ENCODE data around the gene MYH7.
"Not testable (repeated sequence)": the region's sequence is repeated elsewhere in the genome, so short reads cannot be mapped to it uniquely, and the experiment has no call there.

Gene MYH7

DNA sequence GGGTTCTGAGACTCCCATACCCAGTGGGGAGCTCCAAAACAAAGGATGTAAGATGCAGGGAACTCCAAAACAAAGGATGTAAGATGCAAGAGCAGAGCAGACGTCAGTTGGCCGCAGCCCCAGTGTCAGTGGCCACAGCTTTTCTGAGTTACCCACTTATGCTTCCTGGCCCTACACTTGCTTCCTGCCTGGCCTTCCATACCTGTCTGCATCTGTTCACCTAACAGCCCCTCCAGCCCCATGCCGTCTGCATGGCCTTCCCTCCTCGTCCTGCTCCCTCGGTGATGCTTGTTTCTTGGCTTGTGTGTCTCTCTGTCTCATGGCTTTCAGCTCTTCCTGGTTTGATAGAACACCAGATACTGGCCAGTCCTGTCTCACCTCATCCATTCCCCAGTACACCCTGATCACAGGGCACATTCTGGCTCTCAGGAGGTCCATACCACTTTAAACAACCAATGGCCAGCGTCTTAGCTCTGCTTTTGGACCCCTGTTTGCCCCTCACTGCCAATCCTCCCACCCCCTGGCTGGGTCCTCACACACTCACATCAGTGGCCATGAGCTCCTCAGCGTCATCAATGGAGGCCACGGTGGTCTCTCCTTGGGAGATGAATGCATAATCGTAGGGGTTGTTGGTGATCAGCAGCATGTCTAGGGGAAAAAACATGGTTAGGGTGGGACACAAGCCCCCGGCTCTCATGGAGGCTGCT, 5.3 kb downstream of the MYH7 start:
- DNase-seq: no peak

DNA sequence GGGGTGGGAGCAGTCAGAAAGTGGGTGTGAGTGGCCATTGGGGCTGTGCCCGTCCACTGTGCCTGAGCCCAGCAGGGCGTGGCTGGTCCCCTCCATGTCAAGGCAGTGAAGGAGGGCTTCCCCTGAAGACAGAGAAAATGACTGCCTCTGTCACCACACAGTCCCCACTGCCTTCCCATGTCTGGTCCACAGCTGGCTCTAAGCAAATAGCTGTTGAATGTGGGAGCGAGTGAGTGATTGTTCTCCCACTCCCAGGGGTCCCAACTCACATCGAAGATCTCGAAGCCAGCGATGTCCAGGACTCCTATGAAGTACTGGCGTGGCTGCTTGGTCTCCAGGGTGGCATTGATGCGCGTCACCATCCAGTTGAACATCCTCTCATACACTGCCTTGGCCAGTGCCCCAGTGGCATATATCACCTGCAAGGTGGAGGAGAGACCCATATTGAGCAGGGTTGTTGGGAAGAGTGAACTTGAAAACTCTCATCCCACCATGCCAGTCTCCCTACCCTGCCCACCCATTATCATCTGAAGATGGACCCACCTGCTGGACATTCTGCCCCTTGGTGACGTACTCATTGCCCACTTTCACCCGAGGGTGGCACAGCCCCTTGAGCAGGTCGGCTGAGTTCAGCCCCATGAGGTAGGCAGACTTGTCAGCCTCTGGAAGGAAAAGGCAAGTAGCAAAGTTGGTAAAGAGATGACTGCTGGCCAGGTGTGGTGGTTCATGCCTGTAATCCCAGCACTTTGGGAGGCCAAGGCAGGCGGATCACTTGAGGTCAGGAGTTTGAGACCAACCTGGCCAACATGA, 6.6 kb downstream of the MYH7 start:
- DNase-seq: no peak

DNA sequence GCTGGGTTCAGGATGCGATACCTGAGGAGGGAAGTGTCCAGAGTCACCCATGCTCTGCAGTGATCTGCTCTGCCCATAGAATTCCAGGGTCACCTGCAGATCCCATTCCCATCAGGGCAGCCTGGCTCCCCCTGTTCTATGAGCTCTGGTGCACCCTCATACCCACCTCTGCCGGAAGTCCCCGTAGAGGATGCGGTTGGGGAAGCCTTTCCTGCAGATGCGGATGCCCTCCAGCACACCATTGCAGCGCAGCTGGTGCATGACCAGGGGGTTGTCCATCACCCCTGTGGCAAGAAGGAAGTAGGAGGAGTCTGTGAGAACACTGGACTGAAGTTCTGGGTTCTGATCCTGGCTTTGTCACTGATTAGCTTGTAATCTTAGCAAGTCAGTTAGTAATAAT, 9.7 kb downstream of the MYH7 start:
- not testable (repeated sequence) for DNase-seq

DNA sequence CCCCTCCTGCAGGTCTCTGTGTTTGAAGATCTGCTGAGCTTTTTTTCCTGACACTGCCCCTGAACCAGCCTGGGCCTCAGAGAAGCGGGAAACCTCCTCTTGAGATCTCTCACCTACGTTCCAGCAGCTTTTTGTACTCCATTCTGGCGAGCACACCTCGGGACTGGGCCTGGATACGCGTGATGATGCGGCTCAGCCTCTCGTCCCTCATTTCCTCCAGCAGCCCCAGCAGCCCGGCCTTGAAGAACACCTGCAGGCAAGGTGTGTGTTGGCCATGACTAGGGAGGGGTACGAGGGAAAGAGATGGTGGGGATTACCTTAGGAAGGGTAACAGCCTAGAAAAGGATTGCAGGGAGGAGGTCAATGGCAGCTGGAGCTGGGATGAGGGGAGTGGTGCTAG, 10.3 kb downstream of the MYH7 start:
- DNase-seq: no peak

DNA sequence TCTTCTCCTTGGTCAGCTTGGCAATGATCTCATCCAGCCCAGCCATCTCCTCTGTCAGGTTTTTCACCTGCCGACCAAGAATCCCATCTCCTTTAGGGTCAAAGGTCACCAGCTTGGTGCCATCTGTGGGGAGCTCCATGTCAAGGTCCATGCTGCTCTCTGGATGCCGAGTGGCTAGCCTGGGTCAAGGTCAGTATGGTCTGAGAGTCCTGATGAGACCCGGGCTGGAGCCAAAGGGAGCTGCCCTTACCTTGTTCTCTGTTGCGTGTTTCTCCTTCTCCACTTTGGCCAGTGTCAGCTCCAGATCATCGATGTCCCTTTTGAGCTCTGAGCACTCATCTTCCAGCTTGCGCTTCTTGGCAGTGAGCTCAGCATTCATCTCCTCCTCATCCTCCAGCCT, 11.8 kb downstream of the MYH7 start:
- DNase-seq: no peak

DNA sequence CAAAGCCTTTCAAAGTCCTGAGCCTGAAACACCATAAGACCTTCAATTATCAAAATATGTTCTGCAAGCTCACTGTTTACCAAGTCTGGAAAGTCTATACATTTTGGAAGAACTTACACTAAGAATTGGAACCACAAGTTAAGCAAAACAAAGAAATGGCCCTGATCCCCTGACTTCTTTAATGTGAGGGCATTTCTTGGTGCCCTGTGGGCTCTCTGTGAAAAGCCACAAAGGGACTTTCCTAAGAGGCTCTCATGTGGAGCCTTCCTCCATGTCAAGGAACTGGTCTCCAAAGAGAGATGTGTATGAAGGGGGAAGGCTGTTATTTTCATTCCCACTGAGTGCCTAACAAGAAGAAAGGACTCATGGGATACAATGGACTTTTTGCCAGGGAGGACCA, 13.9 kb downstream of the MYH7 start:
- DNase-seq: no peak

DNA sequence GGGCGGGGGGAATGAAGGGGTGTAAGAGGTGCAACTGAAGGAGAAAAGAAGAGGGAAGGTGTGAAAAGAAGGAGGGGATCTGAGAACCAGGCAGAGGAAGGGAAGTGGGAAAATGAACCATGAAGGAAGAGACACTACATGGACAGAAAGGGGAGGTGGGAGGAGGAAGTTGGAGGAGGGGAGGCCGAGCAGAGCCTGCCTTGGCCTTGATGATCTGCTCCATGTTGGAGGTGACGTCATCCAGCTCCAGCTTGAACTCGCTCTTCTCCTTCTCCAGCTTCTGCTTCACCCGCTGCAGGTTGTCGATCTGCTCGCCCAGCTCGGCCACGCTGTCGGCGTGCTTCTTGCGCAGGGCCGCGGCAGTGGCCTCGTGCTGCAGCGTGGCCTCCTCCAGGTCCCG, 15.8 kb downstream of the MYH7 start:
- not testable (repeated sequence) for DNase-seq

DNA sequence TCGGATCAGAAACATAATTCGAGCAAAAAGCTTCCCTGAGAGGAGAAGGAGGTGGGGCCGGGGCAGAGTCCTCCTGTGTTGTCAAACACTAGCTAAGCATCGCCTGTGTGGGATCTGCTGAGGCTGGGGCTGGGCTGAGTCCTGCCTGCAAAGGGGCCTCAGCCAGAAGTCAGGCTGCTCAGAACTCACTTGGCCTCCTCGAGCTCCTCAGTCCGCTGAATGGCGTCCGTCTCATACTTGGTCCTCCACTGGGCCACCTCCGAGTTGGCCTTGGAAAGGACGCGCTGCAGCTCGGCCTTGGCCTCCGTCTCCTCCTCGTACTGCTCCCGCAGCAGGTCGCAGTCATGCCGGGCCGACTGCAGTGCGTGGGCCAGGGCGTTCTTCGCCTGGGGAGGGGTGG, 17.4 kb downstream of the MYH7 start:
- no peak for DNase-seq

DNA sequence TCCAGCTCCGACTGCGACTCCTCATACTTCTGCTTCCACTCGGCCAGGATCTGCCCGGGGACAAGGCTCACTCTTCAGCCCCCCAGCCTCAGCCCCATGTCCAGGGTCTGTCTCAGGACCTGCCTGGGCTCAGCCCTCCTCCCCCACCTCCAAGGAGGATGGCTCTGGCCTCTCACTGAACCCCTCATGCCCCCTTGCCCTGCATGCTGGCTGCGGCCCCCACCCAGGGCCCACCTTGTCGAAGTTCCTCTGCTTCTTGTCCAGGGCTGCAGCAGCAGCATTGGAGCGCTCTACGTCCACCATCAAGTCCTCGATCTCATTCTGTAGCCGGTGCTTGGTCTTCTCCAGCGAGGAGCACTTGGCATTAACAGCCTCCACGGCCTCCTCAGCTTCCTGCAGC, 18.2 kb downstream of the MYH7 start:
- not testable (repeated sequence) for DNase-seq

DNA sequence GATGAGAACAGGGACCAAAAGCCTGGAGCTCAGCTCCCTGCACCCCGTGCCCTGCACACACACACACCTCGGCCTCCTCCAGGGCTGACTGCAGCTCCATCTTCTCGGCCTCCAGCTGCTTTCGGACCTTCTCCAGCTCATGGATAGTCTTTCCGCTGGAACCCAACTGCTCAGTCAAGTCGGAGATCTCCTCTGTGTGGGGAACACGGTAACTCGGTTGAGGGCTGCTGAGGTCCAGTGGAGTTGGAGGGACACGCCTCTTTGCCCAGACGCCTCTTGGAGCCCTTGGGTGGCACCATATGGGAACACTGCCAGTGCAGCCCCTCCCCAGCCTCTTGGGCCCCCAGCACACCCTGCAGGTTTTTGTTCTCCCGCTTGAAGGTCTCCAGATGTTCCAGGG, 18.7 kb downstream of the MYH7 start:
- no peak for DNase-seq

DNA sequence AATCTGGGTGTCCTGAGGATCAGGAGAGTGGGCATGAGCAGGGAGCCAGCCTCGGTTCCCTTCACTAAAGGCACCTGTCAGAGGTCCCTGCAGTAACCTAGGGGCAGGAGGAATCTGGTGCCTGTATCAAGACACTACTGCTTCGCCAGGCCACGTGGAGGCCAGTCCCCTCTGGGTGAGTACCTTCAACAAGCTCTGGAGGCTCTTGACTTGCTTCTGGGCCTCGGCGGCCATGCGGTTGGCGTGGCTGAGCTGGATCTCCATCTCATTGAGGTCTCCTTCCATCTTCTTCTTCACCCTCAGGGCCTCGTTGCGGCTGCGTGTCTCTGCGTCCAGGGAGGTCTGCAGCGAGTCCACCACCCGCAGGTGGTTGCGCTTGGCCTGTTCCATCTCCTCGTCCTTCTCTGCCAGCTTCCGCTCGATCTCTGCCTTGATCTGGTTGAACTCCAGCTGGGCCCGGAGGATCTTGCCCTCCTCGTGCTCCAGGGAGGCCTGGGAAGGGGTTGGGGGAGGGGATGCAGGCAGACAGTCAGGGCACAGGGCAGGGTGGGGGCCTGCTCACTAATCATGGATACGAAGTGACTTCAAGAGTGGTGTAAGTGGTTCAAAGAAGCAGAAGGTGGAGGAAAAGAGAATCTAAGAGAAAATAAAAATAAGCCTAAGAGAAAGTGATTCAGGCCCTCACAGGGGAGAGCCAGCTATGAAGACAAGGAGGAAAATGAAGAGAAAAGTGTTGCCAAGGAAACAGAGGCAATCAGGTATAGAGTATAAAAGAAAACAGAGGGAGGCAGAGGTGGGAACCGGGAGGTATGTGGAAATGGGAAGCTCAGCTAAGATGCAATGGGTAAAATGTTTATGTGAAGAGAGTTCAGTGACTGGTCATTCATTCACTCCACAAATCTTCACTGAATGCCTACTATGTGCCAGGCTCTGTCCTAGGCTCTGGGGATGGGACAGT, 19.4 kb downstream of the MYH7 start:
- DNase-seq: no peak

DNA sequence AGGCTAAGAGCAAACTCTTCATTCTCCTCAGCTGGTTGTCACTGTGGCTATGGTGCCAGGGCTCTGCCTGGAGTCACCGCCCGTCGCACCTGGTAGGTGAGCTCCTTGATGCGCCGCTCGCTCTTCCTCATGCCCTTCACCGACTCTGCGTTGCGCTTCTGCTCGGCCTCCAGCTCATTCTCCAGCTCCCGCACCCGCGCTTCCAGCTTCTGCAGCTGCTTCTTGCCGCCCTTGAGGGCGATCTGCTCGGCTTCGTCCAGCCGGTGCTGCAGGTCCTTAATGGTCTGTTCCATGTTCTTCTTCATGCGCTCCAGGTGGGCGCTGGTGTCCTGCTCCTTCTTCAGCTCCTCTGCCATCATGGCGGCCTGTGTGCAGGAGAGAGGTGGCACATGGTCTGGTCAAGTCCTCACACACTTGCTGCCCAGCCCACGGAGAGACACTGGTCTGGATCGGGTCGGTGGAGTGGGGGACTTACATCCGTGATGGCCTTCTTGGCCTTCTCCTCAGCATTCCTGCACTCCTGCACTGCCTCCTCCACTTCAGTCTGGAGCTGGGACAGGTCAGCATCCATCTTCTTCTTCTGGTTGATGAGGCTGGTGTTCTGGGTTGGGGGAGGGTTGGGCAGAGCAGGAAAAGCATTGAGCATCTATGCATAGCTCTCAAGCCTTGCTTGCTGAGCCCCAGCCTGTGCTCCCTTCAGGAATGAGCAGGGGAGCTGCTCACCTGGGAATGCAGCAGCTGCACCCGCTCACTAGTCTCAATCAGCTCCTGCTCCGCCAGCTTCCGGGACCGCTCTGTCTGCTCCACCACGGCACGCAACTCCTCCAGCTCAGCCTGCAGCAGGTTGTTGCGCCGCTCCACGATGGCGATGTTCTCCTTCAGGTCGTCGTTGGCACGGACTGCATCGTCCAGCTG, 20.3 kb downstream of the MYH7 start:
- no peak for DNase-seq

DNA sequence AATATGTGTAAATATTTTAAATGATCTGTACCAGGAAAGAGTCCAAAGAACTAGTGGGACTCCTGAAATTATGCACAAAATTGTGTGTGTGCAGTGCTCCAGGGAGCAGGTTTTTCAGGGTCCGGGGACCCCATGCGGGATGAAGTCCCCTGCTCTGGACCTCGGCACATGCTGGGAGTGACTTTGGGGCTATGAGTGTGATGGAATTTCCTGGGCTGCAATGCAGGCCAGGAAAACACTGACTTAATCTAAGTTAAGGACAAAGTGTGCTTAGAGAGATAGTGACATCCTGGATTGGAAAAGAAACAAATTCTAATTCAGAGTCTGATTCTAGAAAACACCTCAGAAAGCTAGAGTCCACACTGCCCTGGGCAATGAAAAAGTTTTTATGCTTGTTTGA, 21.2 kb downstream of the MYH7 start:
- no peak for DNase-seq

DNA sequence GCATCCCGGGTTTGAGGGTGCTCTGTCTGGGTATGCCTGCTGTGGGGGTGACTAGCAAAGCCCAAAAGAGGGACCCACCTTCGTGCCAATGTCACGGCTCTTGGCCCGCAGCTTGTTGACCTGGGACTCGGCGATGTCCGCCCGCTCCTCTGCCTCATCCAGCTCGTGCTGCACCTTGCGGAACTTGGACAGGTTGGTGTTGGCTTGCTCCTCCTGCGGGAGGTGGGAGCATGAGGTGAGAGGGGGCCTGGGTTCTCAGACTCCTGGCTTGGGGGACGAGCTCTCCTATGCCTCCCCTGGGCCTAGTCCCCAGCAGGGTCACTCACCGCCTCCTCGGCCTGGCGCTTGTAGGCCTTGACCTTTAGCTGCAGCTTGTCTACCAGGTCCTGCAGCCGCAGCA, 21.8 kb downstream of the MYH7 start:
- no peak for DNase-seq

DNA sequence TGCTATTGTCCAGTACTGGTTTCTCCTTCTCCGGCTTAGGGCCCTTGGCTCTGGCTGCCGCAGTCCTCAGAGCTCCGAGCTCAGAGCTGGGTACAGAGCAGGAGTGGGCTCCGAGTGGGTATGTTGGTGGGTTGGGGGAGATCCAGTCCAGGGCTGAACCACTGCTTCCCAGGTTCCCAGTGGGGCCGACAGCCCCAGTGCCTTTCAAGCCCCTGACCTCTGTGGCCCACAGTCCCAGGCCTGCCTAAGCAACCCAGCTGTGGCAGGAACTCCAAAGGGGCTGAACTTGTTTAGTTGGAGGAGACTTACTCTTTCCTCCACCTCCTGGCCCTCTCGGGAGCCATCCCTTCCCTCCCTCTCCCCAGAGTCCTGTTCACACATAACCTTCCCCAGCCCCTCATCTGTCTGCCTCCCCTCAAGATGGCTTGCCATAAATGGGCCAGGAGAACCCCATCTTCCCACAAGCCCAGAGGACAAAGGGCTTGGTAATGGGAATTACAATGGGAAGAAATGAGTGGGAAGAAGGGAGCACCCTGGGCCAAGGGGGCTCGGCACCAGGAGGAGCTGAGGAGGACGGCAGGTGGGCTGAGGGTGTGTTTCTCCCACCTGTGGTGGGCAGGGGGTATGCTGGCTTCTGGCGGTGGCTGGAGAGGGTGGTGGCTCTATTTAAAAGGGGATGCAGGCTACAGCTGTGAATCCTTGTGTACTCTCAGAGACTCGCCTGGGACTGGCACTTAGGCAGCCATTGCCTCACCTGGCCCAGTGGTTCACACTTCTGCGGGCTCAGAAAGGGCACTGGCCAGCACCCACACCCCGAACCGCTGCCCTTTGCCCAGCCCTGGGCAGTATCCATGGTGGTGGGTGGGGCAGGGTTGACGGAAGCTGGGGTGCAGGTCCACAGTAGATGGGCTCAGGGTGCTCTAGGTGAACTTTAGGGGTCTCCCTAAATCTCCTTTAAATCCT, 23.6 kb downstream of the MYH7 start:
- DNase-seq: no peak

DNA sequence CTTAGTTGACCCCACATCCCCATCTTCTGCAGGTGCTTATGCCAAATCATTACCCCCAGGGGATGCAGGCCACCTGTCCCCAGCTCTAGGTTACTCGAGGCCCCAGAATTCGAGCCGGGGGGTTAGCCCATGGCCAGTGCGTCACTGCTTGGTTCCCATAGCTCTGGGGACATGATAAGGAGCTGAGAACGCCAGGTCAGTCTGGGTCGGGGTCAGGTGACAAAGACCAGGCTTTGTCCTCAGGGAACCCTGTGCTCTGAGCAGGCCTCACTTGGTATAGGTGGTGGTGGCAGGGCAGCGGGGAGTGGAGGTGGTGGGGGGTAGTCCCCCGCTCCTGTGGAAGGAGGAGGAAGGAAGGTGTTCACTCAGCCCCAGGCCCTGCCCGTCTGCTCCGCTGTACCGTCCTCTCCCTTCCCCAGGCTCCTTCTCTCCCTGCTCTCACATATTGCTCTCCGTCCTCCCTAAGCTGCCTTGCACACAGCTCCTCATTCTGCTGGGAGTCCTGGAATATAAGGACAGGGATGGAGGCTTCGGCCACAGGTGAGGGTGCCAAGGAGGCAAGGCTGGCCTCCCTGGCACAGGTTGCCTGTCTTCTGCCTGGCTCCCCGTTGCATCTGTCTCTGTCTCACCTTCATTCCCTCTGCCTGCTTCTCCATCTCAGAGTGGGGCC, 25.4 kb downstream of the MYH7 start:
- DNase-seq: no peak

DNA sequence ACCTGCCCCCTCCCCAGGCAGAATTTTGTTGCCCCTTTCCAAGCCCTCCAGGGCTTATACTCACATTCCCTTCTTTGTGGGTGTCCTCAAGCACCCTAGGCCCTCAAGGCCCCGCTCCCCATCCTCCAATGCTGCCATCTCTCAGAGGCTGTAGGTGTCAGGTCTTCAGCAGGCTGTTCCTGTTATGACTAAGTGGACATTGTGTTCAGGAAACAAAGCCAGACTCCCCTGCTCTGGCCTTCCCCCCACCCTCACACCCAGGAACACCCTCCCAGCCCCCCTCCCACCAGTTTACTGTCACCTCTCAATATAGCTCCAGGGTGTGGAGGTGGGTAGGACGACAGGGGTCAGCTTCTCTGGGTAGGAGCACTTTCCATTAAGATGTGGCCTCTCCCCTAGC, 26.0 kb downstream of the MYH7 start:
- DNase-seq: no peak

DNA sequence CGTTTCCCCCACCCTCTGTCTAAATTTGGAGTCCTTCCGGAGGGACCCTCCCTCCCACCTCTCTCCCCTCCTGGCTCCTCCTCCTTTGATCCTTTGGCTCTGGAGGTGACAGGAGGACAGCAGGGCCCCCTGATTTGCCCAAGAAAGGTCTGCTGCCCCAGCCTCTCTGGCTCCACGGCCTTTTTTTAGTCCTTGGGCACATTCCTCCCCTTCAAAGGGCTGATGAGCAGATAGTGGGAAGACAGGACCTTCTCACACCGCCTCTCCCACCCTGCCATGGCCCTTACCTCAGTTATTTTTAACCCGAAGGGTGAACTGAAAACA, 27.2 kb downstream of the MYH7 start:
- no peak for DNase-seq

DNA sequence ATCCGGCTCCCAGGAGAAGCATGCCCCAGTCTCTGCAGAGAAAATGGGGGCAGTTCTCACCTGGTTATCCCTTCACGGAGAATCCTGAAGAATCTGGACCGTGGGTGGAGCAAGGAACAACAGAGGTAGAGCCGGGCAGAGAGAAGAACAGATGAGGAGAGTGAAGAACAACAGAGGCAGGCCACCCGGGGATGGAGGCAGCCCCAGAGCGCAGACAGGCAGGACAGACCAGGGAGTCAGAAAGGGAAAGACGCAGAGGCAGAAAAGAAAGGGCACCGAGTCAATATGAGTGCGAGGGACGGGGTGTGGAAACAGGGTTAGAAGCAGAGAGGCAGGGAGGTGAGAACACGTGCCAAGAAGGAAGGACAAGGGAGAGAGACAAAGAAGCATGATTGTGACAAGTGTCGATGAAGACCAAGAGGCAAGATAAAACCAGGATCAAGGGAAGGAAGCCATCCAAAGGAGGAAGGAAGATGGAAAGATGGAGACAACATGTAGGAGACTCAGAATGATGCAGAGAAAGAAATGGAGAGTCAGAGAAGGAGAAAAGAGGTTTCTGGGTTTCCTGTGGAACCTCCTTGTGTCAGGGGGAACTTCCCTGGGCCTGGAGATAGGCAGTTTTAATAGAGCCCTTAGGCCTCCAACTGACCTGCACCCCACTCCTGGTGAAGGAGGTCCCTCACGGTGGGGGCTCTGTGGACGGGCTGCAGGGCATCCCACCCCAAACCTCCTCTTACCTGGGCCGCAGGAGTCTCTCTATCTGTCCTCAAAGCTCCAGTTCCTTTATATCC, 27.7 kb downstream of the MYH7 start, which contains the start of gene MYH6:
TSS of gene MYH6 (minus strand) at position 758 of the 791 bp plus-strand sequence. CDS start 1,050 bp downstream, outside the sequence.
- no peak for DNase-seq
